Endothelial cell of umbilical vein (primary cell): ENCODE measurements around the gene TPP2.

Source experiments
- CTCF ChIP-seq, 2 donors: IDR thresholded peaks; 1 replicate in 1 of 2; 2 replicates in 1 of 2; pipeline ENCODE4 v1.5.1; 2011; ENCODE audit warnings: low read length in 2 of 2, mild to moderate bottlenecking in 2 of 2, moderate library complexity in 2 of 2, control low read depth in 1 of 2, inconsistent platforms in 1 of 2, low read depth in 1 of 2; ENCODE audit not compliant: insufficient read depth in 1 of 2; ENCODE audit errors: extremely low read depth in 1 of 2
- EZH2 ChIP-seq: IDR thresholded peaks from 2 replicates; pipeline ENCODE4 v1.6.1; 2012; ENCODE audit warnings: borderline replicate concordance, low read depth, mild to moderate bottlenecking, moderate library complexity, low read length, inconsistent platforms; ENCODE audit not compliant: severe bottlenecking
- FOS ChIP-seq: IDR thresholded peaks from 2 replicates; pipeline ENCODE4 v1.6.1; 2011; ENCODE audit warnings: mild to moderate bottlenecking, low read length, moderate library complexity, borderline replicate concordance; ENCODE audit not compliant: insufficient read depth
- POLR2A ChIP-seq: IDR thresholded peaks from 2 replicates; pipeline ENCODE4 v1.6.1; 2012; ENCODE audit warnings: low read depth, mild to moderate bottlenecking, control low read depth, low read length

- TF ChIP-seq CTCF (IDR thresholded peaks at IDR 0.05; ENCODE audit: extremely low read depth in 1 of 2, insufficient read depth in 1 of 2, low read depth in 1 of 2, low read length in 2 of 2) = no peak
- TF ChIP-seq POLR2A = no peak
- no peak for TF ChIP-seq FOS
- TF ChIP-seq EZH2 = no peak
Observed at GRCh38 chr13:102620516-102620915, 23.7 kb downstream of the TPP2 start.
